Tibial artery (tissue), 4 donors: Measurements from ENCODE around the gene ZNF619.

ENCODE experiments used
- DNase-seq, 2 donors: peaks; one replicate each; pipeline ENCODE4 v3.0.0-alpha.2; 2019
- H3K27ac ChIP-seq, 2 donors: fragments of 200-600 bp; sonication (generic) in 1 of 2; 1 replicate in 1 of 2; 2 replicates in 1 of 2; pipeline ENCODE4 v1.5.1; 2018 to 2019; ENCODE audit warnings: mild to moderate bottlenecking in 1 of 2
- H3K27me3 ChIP-seq, 2 donors: fragments of 200-600 bp; sonication (generic) in 1 of 2; one replicate each; pipeline versions ENCODE4 v1.5.1 to v1.6.0; 2016 to 2019
- H3K36me3 ChIP-seq, 3 donors: fragments of 200-600 bp; sonication (generic) in 2 of 3; one replicate each; pipeline ENCODE4 v1.5.1; 2016 to 2019; ENCODE audit warnings: mild to moderate bottlenecking in 2 of 3
- H3K4me1 ChIP-seq, 4 donors: fragments of 200-600 bp; sonication (generic) in 2 of 4; 1 replicate in 3 of 4; 2 replicates in 1 of 4; pipeline ENCODE4 v1.5.1; 2016 to 2019
- H3K4me3 ChIP-seq, 2 donors: fragments of 200-600 bp; sonication (generic) in 1 of 2; 1 replicate in 1 of 2; 2 replicates in 1 of 2; pipeline ENCODE4 v1.5.1; 2018 to 2019; ENCODE audit warnings: mild to moderate bottlenecking in 2 of 2
- H3K9me3 ChIP-seq, 3 donors: fragments of 200-600 bp; sonication (generic) in 1 of 3; one replicate each; pipeline ENCODE4 v1.5.1; 2016 to 2019
- intact Hi-C: fragments of 100-400 bp; cut with DNase I; formaldehyde crosslinking; loops from one replicate; pipeline ENCODE4 v1.15.0; 2023; ENCODE audit warnings: low total_unique reads
- TF ChIP-seq, protein P1 (sequence below), 2 experiments: fragments of 200-600 bp in 1 of 2; fragments of 450-650 bp in 1 of 2; IDR thresholded peaks; one replicate each; pipeline ENCODE4 v1.5.1; 2017 to 2019; ENCODE audit warnings: antibody characterized with exemption in 2 of 2, mild to moderate bottlenecking in 1 of 2, moderate library complexity in 1 of 2

Gene ZNF619

DNA sequence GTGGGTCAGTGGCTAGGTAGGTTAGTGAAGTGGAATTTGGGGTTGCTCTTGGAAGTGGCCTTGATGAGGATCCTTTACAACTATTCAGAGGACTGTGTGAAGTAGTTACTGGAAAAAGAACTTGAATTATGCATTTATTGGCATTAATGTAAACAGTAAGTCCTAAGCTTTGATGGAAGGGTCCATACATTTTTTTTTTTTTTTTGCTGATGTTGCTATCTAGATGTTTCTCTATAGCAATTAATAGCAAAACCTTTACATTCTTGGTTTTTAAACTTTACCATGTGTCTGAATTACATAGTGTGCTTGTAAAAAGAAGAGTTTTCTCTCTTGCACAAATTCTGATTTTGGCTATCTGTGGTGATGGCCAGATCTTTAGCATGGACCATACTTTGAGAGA lies 57.4 kb downstream of the ZNF619 start:
- Histone ChIP-seq H3K4me1 (no peaks in the 10 kb centered on the region), H3K9me3 (peaks cover 3 to 63% (median 38%) of the 10 kb centered on the region in 3 donors), H3K27ac (no peak overlapping the region), H3K36me3 (peaks cover 99 to 100% (median 100%) of the 10 kb centered on the region in 3 donors), H3K27me3 (no peaks in the 10 kb centered on the region), H3K4me3 (no peak overlapping the region)
- intact Hi-C loops = no loop called here
- DNase-seq = no peak
- TF ChIP-seq, protein P1, sequence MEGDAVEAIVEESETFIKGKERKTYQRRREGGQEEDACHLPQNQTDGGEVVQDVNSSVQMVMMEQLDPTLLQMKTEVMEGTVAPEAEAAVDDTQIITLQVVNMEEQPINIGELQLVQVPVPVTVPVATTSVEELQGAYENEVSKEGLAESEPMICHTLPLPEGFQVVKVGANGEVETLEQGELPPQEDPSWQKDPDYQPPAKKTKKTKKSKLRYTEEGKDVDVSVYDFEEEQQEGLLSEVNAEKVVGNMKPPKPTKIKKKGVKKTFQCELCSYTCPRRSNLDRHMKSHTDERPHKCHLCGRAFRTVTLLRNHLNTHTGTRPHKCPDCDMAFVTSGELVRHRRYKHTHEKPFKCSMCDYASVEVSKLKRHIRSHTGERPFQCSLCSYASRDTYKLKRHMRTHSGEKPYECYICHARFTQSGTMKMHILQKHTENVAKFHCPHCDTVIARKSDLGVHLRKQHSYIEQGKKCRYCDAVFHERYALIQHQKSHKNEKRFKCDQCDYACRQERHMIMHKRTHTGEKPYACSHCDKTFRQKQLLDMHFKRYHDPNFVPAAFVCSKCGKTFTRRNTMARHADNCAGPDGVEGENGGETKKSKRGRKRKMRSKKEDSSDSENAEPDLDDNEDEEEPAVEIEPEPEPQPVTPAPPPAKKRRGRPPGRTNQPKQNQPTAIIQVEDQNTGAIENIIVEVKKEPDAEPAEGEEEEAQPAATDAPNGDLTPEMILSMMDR (IDR thresholded peaks at IDR 0.05) = no peak
